Hypothalamus (tissue), 51 donors: ENCODE measurements around the gene PRSS53.
"Not testable (repeated sequence)": the region's sequence is repeated elsewhere in the genome, so short reads cannot be mapped to it uniquely, and the experiment has no call there.

ENCODE experiments used
- DNase-seq, 51 donors: peaks; one replicate each; lab custom pipeline; 2025; lab: John Stamatoyannopoulos, UW

PRSS53 gene

GRCh38 chr16:31118223-31119155, 29.7 kb upstream of the PRSS53 start:
- peak in 3 of 51 donors; percentile 15 to 46 (median 19) for DNase-seq

- peak; percentile 67 to 99 (median 95) for DNase-seq
Observed at GRCh38 chr16:31117384-31118222, 28.9 kb upstream of the PRSS53 start, which contains the start of gene KAT8. Gene KAT8 (plus strand): TSS chr16:31117664. CDS start chr16:31117682, 18 bp downstream.

- no peak for DNase-seq
Observed at GRCh38 chr16:31114468-31114867, 25.7 kb upstream of the PRSS53 start.

DNA sequence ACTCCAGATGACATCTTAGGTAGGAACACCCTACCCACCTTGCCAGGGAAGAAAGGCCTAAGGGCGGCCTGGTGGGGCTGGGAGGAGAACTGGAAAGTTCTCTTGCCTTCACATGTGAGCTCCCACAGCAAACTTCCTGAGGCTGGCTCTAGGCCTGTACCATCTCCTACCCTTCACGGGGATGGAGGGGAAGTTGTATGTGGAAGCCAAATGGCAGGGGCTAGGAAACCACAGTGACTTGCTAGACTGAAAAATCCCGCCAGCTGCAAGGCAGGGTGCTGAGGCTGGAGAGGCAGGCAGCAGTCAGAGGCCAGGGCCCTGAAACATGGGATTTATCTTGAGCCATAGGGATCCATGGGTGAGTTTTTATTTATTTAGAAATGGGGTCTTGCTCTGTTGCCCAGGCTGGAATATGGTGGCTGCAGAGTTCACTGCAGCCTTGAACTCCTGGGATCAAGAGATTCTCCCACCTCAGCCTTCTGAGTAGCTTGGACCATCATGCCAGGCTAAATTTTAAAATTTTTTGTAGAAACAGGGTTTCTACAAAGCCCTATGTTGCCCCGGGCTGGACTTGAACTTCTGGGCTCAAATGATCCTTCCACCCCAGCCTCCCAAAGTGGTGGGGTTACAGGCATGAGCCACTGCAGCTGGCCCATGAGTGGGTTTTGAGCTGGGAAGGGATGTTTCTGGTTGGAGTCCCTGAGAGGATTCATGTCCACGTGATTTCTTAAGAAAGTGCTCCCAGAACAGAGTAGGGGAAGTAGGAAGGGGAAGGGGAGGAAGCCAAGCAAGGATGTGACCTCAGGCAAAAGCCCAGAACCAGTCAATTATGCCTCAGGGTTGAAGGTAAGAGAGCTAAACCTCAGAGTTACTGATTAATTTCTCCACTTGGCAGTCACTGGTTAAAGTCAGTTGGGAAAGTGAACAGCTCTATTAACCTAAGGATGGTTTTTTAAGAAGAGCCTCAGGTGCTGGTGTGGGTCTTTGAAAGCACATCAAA, 24.7 kb upstream of the PRSS53 start:
- peak in 1 of 51 donors; percentile 9 for DNase-seq

DNA sequence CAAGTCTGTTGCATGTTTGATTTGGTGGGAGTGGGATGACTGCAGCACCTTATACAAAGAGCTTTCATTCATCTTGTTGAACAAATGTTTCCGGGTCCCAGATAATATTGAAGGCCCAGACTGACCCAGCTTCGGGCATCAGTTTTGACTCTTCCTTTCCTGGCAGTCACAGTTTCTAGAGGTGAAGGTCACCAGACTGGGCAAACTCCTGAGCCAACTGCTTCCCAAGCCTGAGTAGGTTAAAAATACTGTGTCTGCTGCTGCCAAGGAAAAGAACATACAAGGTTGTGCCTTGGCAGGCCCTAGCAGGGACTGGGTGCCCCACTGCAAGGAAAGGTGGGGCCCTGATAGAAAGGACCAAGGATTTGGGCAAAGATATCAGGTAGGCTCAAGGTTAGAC, 24.0 kb upstream of the PRSS53 start:
- no peak for DNase-seq

DNA sequence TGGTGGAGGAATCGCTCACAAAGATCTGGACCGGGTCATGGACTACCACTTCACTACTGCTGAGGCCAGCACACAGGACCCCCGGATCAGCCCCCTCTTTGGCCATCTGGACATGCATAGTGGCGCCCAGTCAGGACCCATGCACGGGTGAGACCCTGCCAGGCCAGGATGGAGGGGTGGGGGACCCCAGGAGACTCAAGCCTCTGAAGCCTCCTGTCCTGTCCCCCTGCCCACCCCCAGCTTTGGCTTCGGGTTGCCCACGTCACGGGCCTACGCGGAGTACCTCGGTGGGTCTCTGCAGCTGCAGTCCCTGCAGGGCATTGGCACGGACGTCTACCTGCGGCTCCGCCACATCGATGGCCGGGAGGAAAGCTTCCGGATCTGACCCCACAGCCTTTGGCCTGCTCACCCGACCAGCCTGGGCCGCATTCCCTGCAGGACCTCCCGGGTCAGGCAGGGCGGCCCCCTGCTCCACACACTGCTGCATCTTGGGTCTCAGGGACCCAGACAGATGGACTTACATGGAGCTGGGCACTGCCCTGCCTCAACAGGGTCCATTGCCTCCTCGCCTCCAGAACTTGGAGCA, 23.2 kb upstream of the PRSS53 start:
- DNase-seq = no peak

DNA sequence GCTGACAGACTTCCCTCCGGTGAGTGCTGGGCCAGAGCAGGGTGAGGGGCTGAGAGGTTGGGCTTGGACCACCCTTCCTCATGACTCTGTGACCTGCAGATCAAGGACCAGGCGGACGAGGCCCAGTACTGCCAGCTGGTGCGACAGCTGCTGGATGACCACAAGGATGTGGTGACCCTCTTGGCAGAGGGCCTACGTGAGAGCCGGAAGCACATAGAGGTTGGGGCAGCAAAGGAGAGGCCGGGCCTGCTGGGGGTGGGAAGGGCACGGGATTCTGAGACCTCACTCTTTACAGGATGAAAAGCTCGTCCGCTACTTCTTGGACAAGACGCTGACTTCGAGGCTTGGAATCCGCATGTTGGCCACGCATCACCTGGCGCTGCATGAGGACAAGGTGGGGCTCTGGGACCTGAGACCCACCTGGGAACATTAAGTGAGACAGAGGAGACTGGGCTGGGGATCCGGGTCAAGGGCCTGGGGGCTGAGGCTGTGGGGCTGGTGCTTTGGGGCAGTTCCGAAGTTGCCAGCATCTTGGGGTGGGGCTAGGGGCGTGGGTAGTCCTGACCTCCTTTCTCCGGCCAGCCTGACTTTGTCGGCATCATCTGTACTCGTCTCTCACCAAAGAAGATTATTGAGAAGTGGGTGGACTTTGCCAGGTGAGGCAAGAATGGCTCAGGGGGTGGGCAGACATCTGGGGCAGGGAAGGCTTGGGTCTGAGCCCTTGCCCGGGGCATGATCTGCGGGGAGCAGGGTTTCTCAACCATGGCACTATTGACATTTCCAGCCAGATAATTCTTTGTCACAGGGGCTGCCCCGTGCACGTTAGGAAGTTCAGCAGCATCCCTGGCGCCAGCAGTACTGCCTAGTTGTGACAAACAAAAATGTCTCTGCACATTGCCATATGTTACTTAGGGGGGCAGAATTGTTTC, 21.6 kb upstream of the PRSS53 start:
- no peak for DNase-seq

- DNase-seq = no peak
Observed at GRCh38 chr16:31109622-31110021, 20.9 kb upstream of the PRSS53 start.

- DNase-seq = peak in 1 of 51 donors; percentile 31
Observed at GRCh38 chr16:31108794-31109558, 20.2 kb upstream of the PRSS53 start.

GRCh38 chr16:31108035-31108793, 19.5 kb upstream of the PRSS53 start, which contains the start of gene BCKDK:
Gene BCKDK (plus strand): TSS chr16:31108386. CDS start chr16:31109224, 838 bp downstream.
- peak in 42 of 51 donors; percentile 11 to 84 (median 52) for DNase-seq

DNA sequence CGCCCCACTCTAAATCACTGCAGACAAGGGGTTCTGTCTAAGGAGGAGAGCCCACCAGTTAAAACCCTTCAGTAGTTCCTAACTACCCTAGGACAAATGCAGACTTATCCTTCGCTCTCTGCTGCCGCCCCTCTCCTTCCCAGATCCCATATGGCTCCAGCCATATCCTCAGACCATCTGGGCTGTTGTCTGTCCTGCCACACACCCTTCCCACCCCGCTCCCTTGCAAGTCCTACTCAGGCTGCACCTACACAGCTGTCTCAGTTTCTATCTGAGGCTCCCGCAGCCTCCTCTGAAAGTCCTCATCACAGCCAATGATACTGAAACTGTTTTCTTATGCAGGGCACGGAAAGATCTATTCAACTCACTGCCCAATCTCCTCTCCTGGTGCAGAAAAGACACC, 18.7 kb upstream of the PRSS53 start:
- peak in 1 of 51 donors; percentile 26 for DNase-seq

- no peak for DNase-seq
Observed at GRCh38 chr16:31106509-31107464, 18.0 kb upstream of the PRSS53 start.

GRCh38 chr16:31105677-31106213, 17.0 kb upstream of the PRSS53 start:
- DNase-seq = peak in 47 of 51 donors; percentile 16 to 84 (median 69)

- DNase-seq = not testable (repeated sequence)
Observed at GRCh38 chr16:31100876-31101641, 12.3 kb upstream of the PRSS53 start.
